Fibroblast of skin of right biceps (primary cell): ENCODE results near the gene DUSP8.

ENCODE experiments used
- DNase-seq: peaks from one replicate; pipeline ENCODE4 v3.0.0-alpha.2; 2013

The DUSP8 gene

DNA sequence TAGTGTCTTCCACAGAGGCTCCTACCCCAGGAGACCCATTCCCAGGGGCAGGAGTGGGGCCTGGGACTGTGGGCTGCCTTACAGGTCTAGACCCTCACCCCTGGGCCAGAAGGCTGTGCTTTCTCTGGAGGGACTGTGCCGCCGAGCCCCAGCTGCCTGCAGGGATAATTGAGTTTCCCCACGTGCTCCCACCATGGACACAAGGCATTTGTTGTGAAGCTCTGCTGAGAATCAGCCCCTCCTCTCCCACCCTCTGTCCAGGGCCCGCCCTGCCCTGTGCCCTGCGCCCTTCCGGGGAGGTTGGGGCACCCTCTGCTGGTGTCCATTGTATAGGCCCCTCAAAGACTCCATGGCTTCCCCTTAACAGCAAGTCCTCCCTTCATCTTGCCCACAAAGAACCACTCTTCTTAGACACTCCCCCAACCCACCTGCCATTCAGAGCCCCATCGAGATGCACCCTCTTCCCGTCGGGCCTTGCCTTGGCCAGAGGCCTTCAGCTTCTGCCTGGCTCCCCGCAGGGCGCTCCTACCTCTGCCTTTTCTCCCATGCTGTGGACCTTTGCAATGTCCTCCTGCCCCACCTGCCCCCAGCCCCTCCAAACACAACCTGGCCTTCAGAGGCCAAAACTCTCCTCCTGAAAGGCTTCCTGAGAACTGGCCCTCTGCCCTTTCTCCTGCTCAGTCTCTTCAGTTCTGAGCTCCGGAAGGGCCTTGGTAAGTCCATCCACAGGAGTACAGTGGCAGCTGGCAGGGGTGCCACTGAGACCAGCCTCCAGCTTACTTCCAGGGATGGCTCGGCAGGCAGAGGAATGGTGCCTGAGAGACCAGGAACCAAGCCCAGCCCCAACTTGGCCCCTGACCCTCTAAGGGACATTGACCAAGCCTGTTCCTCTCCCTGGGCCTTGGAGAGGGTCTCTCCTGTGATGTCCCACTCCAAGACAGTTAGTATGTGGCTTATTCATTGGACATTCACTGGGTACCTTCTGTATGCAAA is 22.4 kb downstream of the DUSP8 start:
- no peak for DNase-seq

DNA sequence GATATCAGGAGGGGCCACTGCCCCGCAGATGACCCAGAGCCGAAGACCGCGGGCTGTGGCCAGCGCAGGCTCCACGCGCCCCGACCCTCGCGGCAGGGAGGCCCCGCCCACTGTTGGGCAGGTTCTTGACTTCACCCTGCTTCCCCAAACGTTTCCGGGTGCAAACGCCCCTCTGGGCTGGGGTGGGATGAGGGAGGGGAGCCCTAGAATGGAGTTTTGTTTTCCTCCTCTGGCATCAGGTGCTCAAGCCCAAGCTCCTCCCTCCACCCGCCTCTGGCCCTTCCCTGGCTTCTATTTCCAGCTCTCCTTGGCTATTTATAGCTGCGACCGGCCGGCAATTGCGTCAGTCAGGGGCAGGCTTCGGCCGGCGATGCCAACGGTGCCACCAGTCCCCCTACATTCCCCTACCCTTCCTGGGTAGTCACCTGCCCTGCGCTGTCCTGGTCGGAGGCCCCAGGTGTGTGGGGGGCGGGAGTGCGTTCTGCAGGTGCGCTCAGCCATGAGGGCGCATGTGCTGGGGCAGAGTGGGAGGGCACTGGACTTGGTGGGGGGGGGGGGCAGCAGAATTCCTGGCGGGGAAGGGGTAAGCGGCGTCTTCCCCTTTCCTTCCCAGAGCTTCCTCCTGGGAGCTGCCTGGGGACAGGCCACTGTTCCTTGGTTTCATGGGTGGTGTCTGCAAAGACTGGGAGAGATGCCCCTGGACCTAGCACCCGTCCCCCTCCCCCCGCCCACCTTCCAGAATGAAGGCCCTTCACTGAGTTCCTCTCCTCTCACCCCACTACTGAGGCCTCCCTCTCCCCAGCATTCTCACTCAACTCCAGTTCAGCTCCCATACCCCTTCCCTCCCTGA is 23.6 kb downstream of the DUSP8 start:
- DNase-seq, result peak; percentile 40

DNA sequence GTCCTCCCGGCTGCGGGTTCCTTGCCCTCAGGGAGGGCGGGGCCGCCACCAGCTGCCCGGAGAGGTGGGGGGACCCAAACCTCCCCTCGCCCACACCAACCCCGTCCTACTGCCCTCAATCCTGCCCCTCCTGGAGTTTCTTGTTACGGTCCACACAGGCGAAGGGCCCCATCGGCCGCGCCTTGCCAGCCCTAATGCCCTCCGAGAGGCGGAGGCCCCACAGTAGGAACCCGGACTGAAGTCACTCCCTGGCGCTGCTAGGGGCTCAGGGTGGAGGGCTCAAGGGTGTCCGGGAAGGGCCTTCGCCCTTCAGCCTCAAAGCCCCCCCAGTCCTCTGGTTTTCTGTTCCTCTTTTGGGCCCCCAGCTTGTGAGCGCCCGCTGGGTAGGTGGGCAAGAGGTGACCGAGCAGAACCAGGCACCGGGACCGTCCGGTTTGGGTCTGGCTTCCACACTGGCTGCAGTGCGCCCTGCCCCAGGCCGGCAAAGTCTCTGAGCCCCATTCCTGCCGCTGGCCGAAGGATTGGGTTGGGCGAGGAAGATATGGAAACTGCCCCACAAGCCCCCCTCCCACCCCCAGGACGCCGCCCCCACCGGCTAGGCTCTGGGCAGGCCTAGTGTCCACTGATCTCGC is 24.5 kb downstream of the DUSP8 start:
- DNase-seq, result no peak

DNA sequence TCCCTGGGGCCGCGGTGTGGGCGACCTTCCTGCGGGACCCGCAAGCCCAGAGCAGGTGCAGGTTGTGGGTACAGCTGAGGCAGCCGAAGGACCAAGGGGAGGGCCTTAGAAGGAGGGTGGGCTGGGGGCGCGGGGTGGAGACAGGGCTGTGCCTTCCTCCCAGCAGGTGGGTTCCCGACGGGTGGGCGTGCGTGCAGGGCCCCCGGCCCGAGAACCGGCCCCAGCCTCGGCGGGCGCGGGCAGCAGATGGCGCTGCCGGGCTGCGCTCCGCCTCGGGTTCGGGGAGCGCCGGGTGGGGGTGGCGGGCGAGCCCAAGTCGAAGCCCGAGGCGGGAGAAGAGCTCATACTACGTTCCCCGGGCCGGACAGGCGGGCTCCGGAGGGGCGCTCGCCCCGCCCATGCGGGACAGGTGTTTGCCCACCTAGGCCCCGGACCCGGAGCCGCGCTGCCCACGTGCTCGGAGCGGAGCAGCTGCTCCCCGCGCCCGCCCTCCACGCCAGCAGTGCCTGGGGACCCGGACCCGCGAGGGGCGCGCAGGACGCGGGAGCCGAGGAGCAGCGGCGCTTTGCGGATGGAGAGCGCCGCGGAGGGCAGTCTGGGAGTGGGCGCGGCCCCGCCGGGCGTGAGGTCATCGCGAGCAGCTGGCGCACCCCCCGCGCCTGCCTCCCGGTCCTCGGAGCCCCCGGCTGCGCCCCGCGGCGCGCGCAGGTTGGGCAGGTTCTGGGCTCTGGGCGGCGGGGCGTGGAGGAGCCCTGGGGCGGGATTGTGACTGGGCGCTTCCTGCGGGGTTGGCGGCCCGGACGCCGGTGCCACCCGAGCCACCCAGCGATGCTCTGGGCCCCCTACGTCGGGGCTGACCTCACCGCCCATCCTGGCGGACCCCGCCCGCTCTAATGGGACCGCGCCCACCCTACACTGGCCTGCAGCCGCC is 25.3 kb downstream of the DUSP8 start:
- peak; percentile 36 for DNase-seq

DNA sequence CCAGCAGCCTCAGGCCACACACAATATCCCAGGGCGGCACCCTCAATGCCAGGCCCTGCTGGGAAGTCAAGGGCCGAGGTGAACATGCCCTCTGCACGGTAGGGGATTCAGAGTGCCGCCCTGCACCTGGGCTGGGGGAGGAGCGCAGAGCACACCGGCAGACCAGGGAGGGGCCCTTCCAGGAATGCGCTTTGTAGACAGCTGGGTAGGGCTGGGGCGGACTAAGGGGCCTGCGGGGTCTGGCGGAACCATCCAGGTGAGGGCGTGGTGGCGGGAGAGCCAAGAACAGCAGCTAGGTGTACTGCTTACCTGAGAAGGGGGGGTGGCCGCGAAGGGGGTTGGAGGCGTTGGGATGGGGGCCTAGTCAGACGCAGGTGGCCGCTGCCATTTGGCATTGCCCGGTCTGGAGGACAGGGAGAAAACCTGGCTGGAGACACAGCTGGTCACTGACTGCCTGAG is 26.0 kb downstream of the DUSP8 start:
- DNase-seq, result no peak

DNA sequence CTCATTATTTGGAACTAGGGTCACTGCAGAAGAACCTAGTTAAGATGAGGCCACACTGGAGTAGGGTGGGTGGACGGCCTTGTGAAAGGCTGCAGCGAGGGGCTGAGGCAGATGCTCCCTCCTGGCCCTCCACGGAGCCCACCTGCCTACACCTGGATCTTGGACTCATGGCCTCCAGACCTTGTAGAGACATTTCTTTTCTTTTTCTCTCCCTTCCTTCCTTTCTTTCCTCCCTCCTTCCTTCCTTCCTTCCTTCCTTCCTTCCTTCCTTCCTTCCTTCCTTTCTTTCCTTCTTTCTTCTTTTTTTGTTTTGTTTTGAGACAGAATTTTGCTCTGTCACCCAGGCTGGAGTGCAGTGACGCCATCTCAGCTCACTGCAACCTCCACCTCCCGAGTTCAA is 26.6 kb downstream of the DUSP8 start:
- DNase-seq, result no peak

DNA sequence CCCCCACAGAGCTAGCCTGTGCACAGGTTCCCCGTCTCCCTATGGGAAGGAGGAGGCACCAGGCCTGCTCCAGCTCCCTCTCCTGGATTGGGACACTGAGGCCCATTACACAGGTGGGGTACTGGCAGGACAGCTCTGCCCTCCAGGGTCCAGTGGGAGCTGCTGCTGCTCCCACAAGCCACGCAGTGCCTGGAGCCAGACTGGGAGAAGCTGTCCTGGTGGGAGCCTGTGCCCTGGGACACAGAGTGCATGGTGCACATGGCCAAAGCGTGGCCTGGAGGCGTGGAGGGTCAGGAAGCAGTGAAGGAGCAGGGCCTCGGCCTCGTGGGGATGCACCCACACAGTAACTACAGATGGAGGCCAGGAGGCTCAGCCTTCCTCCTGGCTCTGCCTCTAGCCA is 27.5 kb downstream of the DUSP8 start:
- DNase-seq, result no peak

DNA sequence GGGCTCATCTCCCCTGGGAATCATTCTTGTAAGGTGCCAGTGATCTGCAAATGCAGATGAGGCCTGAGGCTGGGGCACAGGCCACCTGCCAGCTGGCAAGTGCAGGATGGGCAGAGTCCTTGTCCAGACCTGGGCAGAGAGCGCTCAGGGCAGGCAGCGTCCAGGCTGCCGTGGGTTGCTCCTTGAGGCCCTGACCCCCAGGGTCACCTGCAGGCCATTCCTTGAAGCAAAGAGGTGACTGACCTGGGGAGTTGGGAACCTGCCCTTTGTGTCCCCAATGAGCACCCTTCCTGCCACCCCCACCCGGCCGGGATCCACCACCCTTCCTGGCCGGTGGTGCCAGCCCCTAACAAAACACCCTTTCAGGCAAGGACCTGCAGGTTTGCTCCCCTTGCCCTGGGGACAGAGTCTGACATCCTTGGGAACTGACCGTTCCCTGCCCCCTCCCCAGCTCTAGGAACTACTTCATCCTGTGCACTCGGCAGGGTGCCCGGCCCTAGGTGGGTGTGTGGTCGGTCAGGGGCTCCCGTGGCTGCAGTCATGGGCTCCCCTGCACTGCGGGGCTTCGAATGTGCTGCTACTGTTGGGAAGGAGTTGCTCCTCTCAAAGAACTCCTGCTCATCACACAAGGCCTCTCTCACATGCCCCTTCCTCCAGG is 28.3 kb downstream of the DUSP8 start:
- no peak for DNase-seq

DNA sequence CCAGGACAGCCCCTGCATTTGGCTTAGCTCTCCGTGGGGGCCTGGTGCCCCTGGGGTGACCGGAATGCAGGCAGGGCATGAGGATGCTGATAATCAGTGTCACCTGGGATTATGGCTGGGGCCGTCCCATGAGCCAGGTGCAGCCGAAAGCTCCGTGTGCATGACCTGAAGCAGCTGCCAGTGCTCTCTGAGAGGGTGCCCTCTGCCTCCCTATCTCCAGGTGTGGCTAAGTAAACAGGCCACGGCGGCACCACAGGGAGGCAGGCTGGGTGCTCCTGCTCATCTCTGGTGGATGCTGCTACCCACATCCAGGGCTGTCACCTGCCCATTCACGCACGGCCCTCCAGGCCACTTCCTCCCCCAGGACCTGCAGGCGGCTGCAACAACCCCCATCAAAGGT is 29.8 kb downstream of the DUSP8 start:
- no peak for DNase-seq

DNA sequence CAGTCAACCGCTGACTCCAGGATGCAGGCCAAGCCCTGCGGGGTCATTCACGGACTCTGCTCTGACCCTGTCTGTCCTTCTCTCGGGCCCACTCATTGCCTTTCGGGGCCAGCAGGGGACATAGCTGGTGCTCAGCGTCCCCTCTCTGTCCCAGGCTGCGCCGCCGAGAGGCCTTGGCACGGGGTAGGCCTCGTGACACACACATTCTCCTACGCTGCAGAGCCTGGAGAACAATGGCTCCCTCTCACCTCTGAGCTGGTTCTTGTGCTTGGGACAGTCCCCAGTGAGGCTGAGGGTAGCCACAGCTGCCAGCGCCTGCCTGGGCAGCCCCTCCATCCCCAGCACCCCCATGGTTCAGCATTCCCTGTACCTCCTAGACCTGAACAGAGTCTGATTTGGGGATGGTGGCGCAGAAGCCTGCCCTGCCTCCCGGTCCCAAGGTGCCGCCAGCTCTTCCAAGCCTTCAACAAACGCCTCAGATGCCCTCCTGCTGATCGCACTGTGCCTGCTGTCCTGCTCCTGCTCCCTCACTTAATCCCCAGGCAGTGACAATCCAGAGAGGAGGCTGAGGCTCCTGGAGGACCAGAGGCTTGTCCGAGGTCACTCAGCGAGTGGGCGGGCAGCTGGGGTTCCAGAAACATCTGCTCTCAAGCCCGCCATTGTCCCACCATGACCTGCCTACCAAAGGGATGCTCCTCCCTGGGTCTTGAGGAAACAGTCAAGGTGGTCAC is 30.4 kb downstream of the DUSP8 start:
- no peak for DNase-seq

DNA sequence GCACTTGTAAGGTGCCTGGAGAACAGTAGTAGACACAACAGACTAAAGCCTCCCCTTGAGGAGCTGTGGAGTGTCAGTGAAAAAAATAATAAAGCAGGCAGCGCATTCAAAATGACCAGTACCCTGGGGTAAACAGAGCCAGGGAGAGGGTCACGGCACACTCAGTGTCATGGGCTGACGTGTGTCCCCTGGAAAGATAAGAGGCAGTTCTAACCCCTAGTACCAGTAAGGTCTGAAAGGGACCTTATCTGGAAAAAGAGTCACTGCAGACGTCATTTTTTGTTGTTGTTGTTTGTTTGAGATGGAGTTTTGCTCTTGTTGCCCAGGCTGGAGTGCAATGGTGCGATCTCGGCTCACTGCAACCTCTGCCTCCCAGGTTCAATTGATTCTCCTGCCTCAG is 32.0 kb downstream of the DUSP8 start:
- no peak for DNase-seq

DNA sequence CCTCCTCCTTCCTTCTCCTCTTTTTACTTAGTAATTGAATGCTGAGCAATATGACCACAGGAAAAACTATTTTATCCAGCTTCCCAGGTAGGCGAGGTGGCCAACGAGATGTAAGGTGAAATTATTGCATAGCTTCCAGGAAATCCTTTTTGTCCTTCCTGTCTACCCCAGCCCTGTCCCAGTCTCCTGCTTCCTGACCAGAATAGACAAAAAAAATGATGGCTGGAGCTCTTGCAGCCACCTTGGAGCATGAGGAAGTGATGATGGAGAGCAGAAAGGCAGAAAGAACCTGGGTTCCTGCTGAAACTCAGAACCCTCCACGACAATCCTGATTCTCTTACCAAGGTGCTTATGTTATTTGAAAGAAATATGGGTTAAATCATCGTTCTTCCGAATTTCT is 33.9 kb downstream of the DUSP8 start:
- DNase-seq, result no peak

DNA sequence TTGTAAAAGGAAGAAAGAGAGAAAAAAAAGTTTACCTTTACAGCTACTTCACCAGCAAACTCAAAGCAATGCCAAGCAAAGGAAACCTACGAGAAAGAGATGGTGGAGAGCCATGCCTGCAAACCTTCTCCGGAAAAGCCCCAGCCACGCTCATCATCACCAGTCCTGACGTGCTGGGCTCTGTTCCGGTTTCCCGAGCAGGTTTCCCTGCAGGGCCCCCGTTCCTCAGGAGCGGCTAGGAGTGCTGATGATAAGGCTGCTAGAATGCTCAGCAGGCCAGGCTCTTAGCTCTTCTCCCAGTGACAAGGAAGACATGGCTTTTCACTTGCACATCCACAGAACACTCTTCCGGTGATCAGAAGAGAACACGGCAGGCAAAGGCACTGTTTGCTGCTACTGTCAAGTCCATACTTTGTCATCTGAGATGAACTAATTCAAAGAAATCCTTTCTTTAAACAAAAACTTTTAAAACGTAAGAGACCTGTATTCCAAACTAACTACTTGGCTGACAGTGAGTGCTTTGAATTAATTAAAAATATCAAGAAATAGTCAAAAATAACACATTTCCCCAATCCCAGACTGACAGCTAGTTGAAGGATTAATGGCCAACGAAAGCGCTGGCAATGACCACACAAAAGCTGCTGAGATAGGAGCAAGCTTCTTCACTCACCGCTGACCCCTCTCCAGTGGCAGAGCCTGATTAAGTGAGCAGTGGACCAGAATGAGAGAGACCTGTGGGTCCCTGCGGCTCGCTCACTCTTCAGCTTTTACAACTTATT is 35.8 kb downstream of the DUSP8 start:
- DNase-seq, result no peak

DNA sequence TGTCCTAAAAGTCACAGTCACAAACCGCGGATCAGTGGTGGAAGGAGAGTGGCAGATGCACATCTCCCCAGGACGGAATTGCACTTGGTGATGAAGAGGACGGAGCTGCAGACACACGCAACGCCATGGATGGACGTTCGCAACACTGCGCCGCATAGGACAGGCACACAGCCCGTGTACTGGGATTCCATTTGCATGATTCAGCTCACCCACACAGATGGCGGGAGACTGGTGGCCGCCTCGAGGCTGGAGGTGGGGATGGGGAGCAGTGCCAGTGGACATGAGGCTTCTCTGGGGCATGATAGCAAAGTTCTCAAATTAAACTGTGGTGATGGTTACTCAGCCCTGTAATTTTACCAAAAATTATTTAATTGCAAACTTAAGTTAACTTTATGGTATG is 37.4 kb downstream of the DUSP8 start:
- no peak for DNase-seq

DNA sequence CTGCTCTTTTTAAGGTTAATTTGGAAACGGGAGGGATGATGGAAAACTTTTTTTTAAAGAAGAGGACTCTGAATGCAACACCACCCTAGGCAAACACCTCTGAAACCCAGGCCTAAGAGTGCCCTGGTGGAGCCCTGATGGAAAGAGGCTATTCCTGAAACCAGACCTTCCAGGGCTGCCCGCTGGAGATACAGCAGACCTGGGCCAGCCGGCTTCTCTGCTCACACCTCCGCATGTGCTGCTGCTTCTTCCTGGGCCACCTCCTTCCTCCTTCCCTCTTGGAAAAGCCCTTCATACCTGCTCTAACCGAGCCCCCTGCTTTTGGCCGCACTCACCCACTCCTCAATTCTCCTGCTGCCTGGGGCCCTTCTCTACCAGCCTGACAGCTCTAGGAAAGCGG is 37.9 kb downstream of the DUSP8 start:
- no peak for DNase-seq

DNA sequence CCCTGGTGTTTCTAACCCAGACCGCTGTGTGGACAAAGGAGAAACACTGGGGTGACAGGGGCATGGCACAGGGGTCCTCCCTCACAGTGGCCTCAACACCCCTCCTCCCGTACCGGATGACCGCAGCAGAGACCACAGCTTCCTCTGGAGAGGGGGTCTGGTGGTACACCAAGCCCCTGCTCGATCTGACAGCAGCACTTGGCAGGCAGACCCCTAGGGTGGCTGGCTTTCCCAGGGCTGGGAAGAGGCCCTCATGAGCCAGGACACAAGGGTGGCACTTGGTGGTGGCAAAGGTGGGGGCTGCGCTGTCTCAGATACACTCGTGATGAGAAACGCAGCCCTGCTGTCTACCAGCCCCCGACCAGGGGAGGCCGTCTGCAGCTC is 38.7 kb downstream of the DUSP8 start:
- DNase-seq, result no peak

DNA sequence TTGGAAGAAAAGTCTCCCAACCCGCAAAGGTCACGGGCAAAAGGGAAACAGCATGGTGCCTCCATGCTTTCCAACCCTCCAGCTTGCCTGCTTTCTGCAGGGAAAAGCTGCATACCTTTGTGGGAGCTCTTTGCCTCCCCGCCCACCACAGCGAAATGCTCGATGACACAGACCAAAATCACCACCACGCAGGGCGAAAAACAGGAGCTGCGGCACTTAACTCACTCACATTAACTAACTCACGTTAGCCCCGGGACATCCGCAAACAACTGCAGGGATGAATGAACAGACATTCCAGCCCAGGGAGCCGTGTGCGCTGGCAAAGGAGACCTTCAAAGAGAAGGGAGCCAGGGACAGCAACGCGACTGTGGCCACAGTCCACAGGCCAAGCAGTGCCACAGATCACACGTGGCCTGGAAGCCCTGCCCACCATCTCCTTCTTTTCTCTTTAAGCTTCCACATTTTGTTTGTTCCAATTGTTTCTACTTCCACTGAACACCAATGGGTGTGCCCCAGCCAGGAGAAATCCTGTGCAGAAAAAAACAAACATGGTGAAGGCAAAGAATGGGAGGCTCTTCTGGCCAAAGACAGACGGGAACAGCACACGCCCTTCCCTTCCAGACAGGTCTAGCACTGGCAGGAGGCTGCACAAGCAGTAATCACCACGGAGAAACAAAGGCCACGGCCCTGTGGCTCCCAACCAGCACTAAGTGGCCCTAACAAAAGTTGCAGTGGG is 39.3 kb downstream of the DUSP8 start:
- peak; percentile 20 for DNase-seq

DNA sequence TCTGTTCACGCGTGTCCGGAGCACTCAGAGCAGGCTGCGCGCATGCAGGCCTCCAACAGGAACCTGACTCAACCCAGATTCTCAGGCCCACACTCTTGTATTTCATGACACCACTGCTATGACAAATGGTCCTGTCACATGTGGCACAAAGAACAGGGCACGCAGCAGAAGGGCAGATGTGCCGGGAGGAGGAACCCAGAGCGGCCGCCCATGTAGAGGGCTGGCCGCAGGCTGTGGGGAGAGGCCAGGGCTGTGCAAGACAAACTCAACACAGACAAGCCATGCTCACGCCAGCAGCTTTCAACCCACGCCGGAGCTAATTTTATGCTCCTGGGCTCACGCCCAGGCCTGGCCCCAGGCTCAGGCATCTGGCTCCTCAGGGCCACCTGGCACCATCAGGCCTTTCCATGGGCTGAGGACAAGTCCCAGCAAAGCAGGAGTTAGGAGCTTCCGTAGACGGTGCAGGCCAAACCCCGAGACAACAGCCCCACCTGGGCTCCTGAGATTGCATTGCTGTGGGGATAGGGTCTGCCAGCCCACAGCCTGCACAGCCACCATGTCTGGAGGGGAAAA is 40.0 kb downstream of the DUSP8 start:
- DNase-seq, result peak; percentile 35

DNA sequence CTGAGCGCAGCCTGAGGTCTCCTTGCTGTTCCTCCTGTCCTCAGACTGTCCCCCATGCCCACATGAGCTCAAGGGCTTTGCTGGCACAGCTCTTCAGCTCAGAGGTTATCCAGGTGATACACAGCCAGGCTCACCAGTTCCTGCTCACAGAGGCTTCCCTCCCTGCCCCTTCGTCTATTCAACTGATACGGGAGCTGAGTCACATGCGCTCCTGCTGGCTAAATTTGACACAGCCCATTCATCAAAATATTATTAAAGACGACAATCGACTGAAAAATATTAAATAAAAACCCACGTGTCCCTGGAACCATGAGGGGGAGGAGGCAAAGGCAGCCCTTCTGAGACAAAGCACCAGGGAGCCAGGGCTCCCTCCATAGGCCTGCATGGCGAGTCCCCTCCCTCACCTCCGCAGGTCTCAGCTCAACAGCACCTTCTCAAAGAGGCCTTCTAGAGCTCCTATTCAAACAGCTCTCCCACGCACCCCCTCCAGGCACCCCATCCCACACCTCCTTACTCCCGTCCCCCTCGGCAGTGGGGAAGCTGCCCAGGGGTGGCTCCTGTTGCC is 40.5 kb downstream of the DUSP8 start:
- DNase-seq, result no peak
